K562 (cell line): ENCODE data around the gene GSTO2. TPM values are rescaled to one million over a fixed set of nuclear protein-coding genes. Genes with fewer than 3 reads are reported as not detected.

ENCODE experiments used
- ATAC-seq: fragments of 200-7000 bp; cut with Tn5 transposase; 3 replicates; pipeline ENCODE4 v1.9.1; 2020; ENCODE audit warnings: moderate library complexity
- BruUV-seq: library from RNA; stranded (reverse); fragments of 400-500 nt; replicated peaks from 2 replicates; lab custom pipeline; 2021; lab: Mats Ljungman, UMichigan
- CTCF ChIA-PET: fragments of 300-600 bp; formaldehyde crosslinking; extraction: SDS; loops from one replicate; lab custom pipeline; 2021; ENCODE audit warnings: low intra/inter-chr PET ratio; lab: Yijun Ruan, JAX
- POLR2A ChIA-PET: fragments of 300-600, 350-650 bp; sonication (Branson Sonifier 250); formaldehyde crosslinking; extraction: SDS; loops from one replicate; lab custom pipeline; 2021; ENCODE audit warnings: antibody characterized with exemption, inconsistent platforms; lab: Yijun Ruan, JAX
- DNase-seq, 4 experiments: peaks; one replicate each; pipeline versions ENCODE4 v3.0.0 to v3.0.0-alpha.2; 2011 to 2018; ENCODE audit warnings: low spot score in 3 of 4, mixed read lengths in 3 of 4; ENCODE audit errors: extremely low read depth in 1 of 4
- FAIRE-seq: peaks from 2 replicates; lab custom pipeline; 2011; peaks lifted over from hg19 to GRCh38; lab: Jason Lieb, UNC
- H2AFZ ChIP-seq: 2 replicates; pipeline ENCODE4 v1.6.0; 2011; ENCODE audit warnings: low read depth, low read length, control low read depth, inconsistent platforms
- H3K27ac ChIP-seq: fragments of 200-600 bp; 3 replicates; pipeline ENCODE4 v1.8.0; 2011; ENCODE audit warnings: low read depth, mild to moderate bottlenecking, control low read depth, inconsistent platforms, low read length, moderate library complexity, mixed read lengths; ENCODE audit errors: extremely low read depth
- H3K27me3 ChIP-seq, 2 experiments: fragments of 300-600 bp in 1 of 2; 2 replicates in 1 of 2; 3 replicates in 1 of 2; pipeline versions ENCODE4 v1.6.0 to v1.8.0; 2011; ENCODE audit warnings: inconsistent platforms in 2 of 2, low read length in 2 of 2, mild to moderate bottlenecking in 1 of 2, mixed read lengths in 1 of 2, moderate library complexity in 1 of 2; ENCODE audit not compliant: control insufficient read depth in 2 of 2, insufficient read depth in 2 of 2
- H3K36me3 ChIP-seq: fragments of 300-600 bp; 3 replicates; pipeline ENCODE4 v1.8.0; 2011; ENCODE audit warnings: mild to moderate bottlenecking, low read length, inconsistent platforms; ENCODE audit not compliant: control insufficient read depth, insufficient read depth
- H3K4me1 ChIP-seq, 2 experiments: fragments of 200-600 bp in 1 of 2; replicated peaks in 1 of 2; 2 replicates in 1 of 2; 3 replicates in 1 of 2; pipeline versions ENCODE4 v1.5.1 to v1.8.0; 2011; ENCODE audit warnings: inconsistent platforms in 2 of 2, low read length in 2 of 2, mild to moderate bottlenecking in 1 of 2, mixed read lengths in 1 of 2, moderate library complexity in 1 of 2; ENCODE audit not compliant: control insufficient read depth in 2 of 2, insufficient read depth in 2 of 2
- H3K4me2 ChIP-seq: 2 replicates; pipeline ENCODE4 v1.6.1; 2011; ENCODE audit warnings: low read length, control low read depth, inconsistent platforms, mixed read lengths; ENCODE audit not compliant: insufficient read depth
- H3K4me3 ChIP-seq: fragments of 200-600 bp; sonication (generic), shearing (Covaris generic); 2 replicates; pipeline ENCODE4 v1.5.1; 2016; ENCODE audit warnings: control low read depth, inconsistent platforms
- H3K79me2 ChIP-seq: fragments of 200-600 bp; 3 replicates; pipeline ENCODE4 v1.8.0; 2011; ENCODE audit warnings: low read length, inconsistent platforms; ENCODE audit not compliant: control insufficient read depth, insufficient read depth
- H3K9ac ChIP-seq, 2 experiments: 2 replicates each; pipeline versions ENCODE4 v1.6.0 to v1.6.1; 2011; ENCODE audit warnings: low read depth in 2 of 2, low read length in 2 of 2, control low read depth in 1 of 2, inconsistent platforms in 1 of 2, mild to moderate bottlenecking in 1 of 2, mixed read lengths in 1 of 2; ENCODE audit not compliant: insufficient read depth in 1 of 2
- H3K9me1 ChIP-seq: one replicate; pipeline ENCODE4 v1.6.0; 2011; ENCODE audit warnings: inconsistent platforms, mild to moderate bottlenecking, low read length, moderate library complexity; ENCODE audit not compliant: control insufficient read depth, insufficient read depth
- H3K9me3 ChIP-seq: replicated peaks from 2 replicates; pipeline ENCODE4 v1.5.1; 2011; ENCODE audit warnings: low read depth, low read length, inconsistent platforms; ENCODE audit not compliant: control insufficient read depth, insufficient read depth
- H4K20me1 ChIP-seq: replicated peaks from 2 replicates; pipeline ENCODE4 v1.6.1; 2011; ENCODE audit warnings: low read length, inconsistent platforms, mixed read lengths; ENCODE audit not compliant: control insufficient read depth, insufficient read depth
- CBX5 ChIP-seq: IDR thresholded peaks from 2 replicates; pipeline ENCODE4 v1.6.1; 2014; ENCODE audit warnings: low read depth, borderline replicate concordance
- NCOA1 ChIP-seq: fragments of 450-650 bp; IDR thresholded peaks from 2 replicates; pipeline ENCODE4 v1.6.1; 2016; ENCODE audit warnings: low read depth
- NR2C1 ChIP-seq, 2 experiments: fragments of 450-650 bp; IDR thresholded peaks; 2 replicates each; pipeline ENCODE4 v1.6.1; 2017; ENCODE audit warnings: mild to moderate bottlenecking in 2 of 2, antibody characterized with exemption in 1 of 2, inconsistent platforms in 1 of 2, missing compliant biosample characterization in 1 of 2, missing genetic modification characterization in 1 of 2
- NR2C2 ChIP-seq, 2 experiments: fragments of 200-800 bp in 1 of 2; sonication (Bioruptor generic) in 1 of 2; sonication (generic) in 1 of 2; formaldehyde crosslinking in 1 of 2; IDR thresholded peaks; 2 replicates each; pipeline versions ENCODE4 v1.6.1 to v1.8.0; 2016 to 2022; ENCODE audit warnings: mild to moderate bottlenecking in 1 of 2, missing compliant biosample characterization in 1 of 2, missing genetic modification characterization in 1 of 2, missing genetic modification reagents in 1 of 2
- NRF1 ChIP-seq, 2 experiments: fragments of 450-650 bp; IDR thresholded peaks in 1 of 2; conservative IDR thresholded peaks in 1 of 2; 2 replicates each; pipeline ENCODE4 v1.6.1; 2014; ENCODE audit warnings: mild to moderate bottlenecking in 2 of 2
- PML ChIP-seq: IDR thresholded peaks from 2 replicates; pipeline ENCODE4 v1.6.1; 2012; ENCODE audit warnings: low read length, inconsistent platforms
- RBBP5 ChIP-seq: fragments of 200-600 bp; sonication (generic); IDR thresholded peaks from 2 replicates; pipeline ENCODE4 v1.6.1; 2012; ENCODE audit warnings: borderline replicate concordance, mild to moderate bottlenecking, low read length, control low read depth, inconsistent platforms; ENCODE audit not compliant: insufficient read depth, poor library complexity, severe bottlenecking
- SPI1 ChIP-seq: IDR thresholded peaks from 2 replicates; pipeline ENCODE4 v1.6.1; 2011; ENCODE audit warnings: low read depth, low read length, control low read depth, borderline replicate concordance
- ZNF316 ChIP-seq: fragments of 450-650 bp; IDR thresholded peaks from 2 replicates; pipeline ENCODE4 v1.6.1; 2016
- ZNF785 ChIP-seq: fragments of 250-450 bp; sonication (Bioruptor Pico); IDR thresholded peaks from 2 replicates; pipeline ENCODE4 v1.4.0; 2020; ENCODE audit warnings: mild to moderate bottlenecking
- WGBS: fragments of 100-300 bp; shearing (Covaris generic); methylation state at CpG from one replicate; pipeline ENCODE4 v1.1.6; 2016; ENCODE audit warnings: low coverage, mixed read lengths; ENCODE audit not compliant: insufficient coverage; ENCODE audit errors: missing lambda C conversion rate; 5-methylcytosine and 5-hydroxymethylcytosine counted together
- in situ Hi-C: fragments of 300-500 bp; cut with MboI; formaldehyde crosslinking; loops from 4 replicates; pipeline ENCODE4 v1.15.0; 2018; ENCODE audit warnings: inconsistent platforms, mixed read lengths
- intact Hi-C: fragments of 100-400 bp; cut with micrococcal nuclease; formaldehyde crosslinking; loops from 2 replicates; pipeline ENCODE4 v1.14.2; 2022
- polyA plus RNA-seq, 8 experiments: library from polyadenylated mRNA; depleted of rRNA in 4 of 8; stranded (reverse) in 5 of 8; unstranded in 3 of 8; fragments of >200 nt; fragmentation: Nextera tagmentation in 2 of 8; fragmentation: Illumina TruSeq in 1 of 8; extraction: Ambion mirVana in 2 of 8; extraction: Trizol in 1 of 8; gene quantifications; 2 replicates each; pipeline versions ENCODE4 v1.2.1 to v1.2.3, GENCODE V29; 2011 to 2014; ENCODE audit warnings: inconsistent platforms in 1 of 8, missing spikeins in 1 of 8
- total RNA-seq, 7 experiments: library from RNA; depleted of rRNA in 6 of 7; stranded (reverse); fragments of >200 nt in 6 of 7; fragmentation: Illumina TruSeq in 2 of 7; extraction: Trizol in 2 of 7; gene quantifications; 2 replicates each; pipeline versions ENCODE4 v1.2.1 to v1.2.3, GENCODE V29; 2011 to 2021; ENCODE audit warnings: low replicate concordance in 1 of 7

Gene GSTO2
- total and polyA plus RNA-seq, 9 of the 15 experiments (the other 6 are each of a cell fraction or from before 2014, with no cell fraction given): 0.18 to 1.8 (median 0.90) TPM

DNA sequence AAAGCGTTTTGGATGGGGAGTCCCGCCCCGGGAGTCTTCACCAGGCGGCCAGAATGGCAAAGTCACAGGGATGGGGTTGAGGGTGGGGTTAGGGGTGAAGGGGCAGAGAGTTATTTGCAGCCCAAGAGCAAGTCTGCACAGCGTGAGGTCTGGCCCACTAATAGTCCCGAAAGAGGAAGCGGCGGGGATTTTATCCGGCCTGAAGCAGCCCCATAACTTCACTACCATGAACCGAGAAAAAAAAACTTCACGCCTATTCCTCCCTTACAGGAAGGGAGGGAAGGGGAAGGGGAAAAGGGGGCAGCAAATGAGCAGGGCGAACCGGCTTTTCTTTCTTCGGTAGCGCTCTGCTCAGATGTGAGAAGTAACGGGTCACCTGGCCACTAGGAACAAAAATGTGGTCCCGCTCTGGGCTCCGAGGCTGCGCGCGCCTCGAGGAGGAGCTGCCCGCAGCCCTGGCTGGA lies 68.6 kb downstream of the GSTO2 start:
- BruUV-seq: no TSS peak
- Histone ChIP-seq H3K9ac (peak overlapping the region; percentile 87 to 93), H3K27me3 (no peaks in the 10 kb centered on the region), H3K4me1 (peaks cover 28 to 51% of the 10 kb centered on the region in 2 experiments), H3K79me2 (peaks cover 92% of the 10 kb centered on the region), H3K36me3 (peaks cover 35% of the 10 kb centered on the region; the same call in 2 of the 3 replicates), H4K20me1 (peaks cover 20% of the 10 kb centered on the region), H2AFZ (no peak overlapping the region), H3K9me1 (no peaks in the 10 kb centered on the region), H3K27ac (peak overlapping the region; percentile 98), H3K4me3 (peak overlapping the region; percentile 98), H3K4me2 (peak overlapping the region; percentile 91; the same call in 1 of the 2 replicates), H3K9me3 (no peaks in the 10 kb centered on the region)
- CTCF ChIA-PET: no interaction called here
- peak; percentile 18 for TF ChIP-seq RBBP5
- TF ChIP-seq NRF1 (conservative IDR thresholded peaks at IDR 0.05 in 1 of 2, IDR thresholded peaks at IDR 0.05 in 1 of 2): peak in 1 of 2 experiments; percentile 60; a peak in 3 of 4 replicates
- no peak for TF ChIP-seq ZNF316
- TF ChIP-seq NR2C2 (CRISPR knock-in tag; IDR thresholded peaks at IDR 0.05): no peak
- peak; percentile 66 for TF ChIP-seq NR2C2 (tag; IDR thresholded peaks at IDR 0.05)
- TF ChIP-seq PML: no peak
- no peak for TF ChIP-seq NCOA1
- TF ChIP-seq CBX5: no peak
- TF ChIP-seq NR2C1 (IDR thresholded peaks at IDR 0.05): no peak
- TF ChIP-seq NR2C1 (tag; IDR thresholded peaks at IDR 0.05): peak; percentile 28; the same call in 1 of the 2 replicates
- TF ChIP-seq ZNF785 (CRISPR knock-in tag): no peak
- peak; percentile 90 for TF ChIP-seq SPI1
- WGBS: 0% methylated on average over 11 of the region's 23 CpGs
- POLR2A ChIA-PET: interaction anchor here (0.8 to 1.6 kb wide), 3 partner anchors 8 to 16 kb away, joined by 3 to 4 read pairs (median 4); partner anchors contain the start of gene CFAP58
- DNase-seq (peak in 3 of 4 experiments; percentile 31 to 52 (median 43)), FAIRE-seq (no peak), ATAC-seq (peak; percentile 25)
- intact Hi-C loops: loop anchor here (1.0 kb wide), 1 partner anchor 14 kb away; no protein-coding TSS in a partner anchor
- in situ Hi-C loops: no loop called here
